PFSK-1 (cell line): ENCODE data around the gene GRHL3.

Experiments
- FOXP2 ChIP-seq: optimal IDR thresholded peaks from 2 replicates; pipeline ENCODE3; 2011; ENCODE audit warnings: borderline replicate concordance, control low read depth, inconsistent platforms; ENCODE audit not compliant: insufficient read depth; ENCODE audit errors: extremely low read length, extremely low read depth
- POLR2AphosphoS5 ChIP-seq: IDR thresholded peaks from 2 replicates; pipeline ENCODE4 v1.6.1; 2012; ENCODE audit warnings: low read depth, mild to moderate bottlenecking, control low read depth, low read length, moderate library complexity
- REST ChIP-seq, 2 experiments: IDR thresholded peaks; 2 replicates each; pipeline versions ENCODE4 v1.6.1 to v1.8.0; 2011 to 2012; ENCODE audit warnings: low read depth in 2 of 2, low read length in 2 of 2, control low read depth in 1 of 2, inconsistent platforms in 1 of 2, mild to moderate bottlenecking in 1 of 2, moderate library complexity in 1 of 2; ENCODE audit not compliant: insufficient read depth in 1 of 2
- SIN3A ChIP-seq: IDR thresholded peaks from 2 replicates; pipeline ENCODE4 v1.6.1; 2012; ENCODE audit warnings: mild to moderate bottlenecking, low read length, moderate library complexity, borderline replicate concordance; ENCODE audit not compliant: insufficient read depth
- TAF1 ChIP-seq: IDR thresholded peaks from 2 replicates; pipeline ENCODE4 v1.6.1; 2012; ENCODE audit warnings: low read length, control low read depth, borderline replicate concordance; ENCODE audit not compliant: insufficient read depth

Gene GRHL3

GRCh38 chr1:24316645-24317044 is 2.5 kb upstream of the GRHL3 start:
- TF ChIP-seq TAF1 = no peak
- TF ChIP-seq SIN3A = no peak
- TF ChIP-seq POLR2AphosphoS5 = no peak

- no peak for TF ChIP-seq REST (IDR thresholded peaks at IDR 0.05; ENCODE audit: insufficient read depth in 1 of 2, low read depth in 2 of 2, low read length in 2 of 2)
- TF ChIP-seq SIN3A = no peak
- no peak for TF ChIP-seq TAF1
- TF ChIP-seq FOXP2 = no peak
- no peak for TF ChIP-seq POLR2AphosphoS5
These were observed 2.1 kb upstream of the GRHL3 start for GRCh38 chr1:24317081-24317480.

GRCh38 chr1:24317956-24318614 is 1.1 kb upstream of the GRHL3 start:
- TF ChIP-seq SIN3A (no peak), FOXP2 (no peak), POLR2AphosphoS5 (no peak), TAF1 (no peak), REST (IDR thresholded peaks at IDR 0.05; ENCODE audit: insufficient read depth in 1 of 2, low read depth in 2 of 2, low read length in 2 of 2) (no peak)

- no peak for TF ChIP-seq SIN3A
- TF ChIP-seq REST (IDR thresholded peaks at IDR 0.05; ENCODE audit: insufficient read depth in 1 of 2, low read depth in 2 of 2, low read length in 2 of 2) = no peak
- no peak for TF ChIP-seq FOXP2
- TF ChIP-seq TAF1 = no peak
- TF ChIP-seq POLR2AphosphoS5 = no peak
These were observed 394 bp upstream of the GRHL3 start for GRCh38 chr1:24318615-24319311.

GRCh38 chr1:24319962-24320361 is 805 bp downstream of the GRHL3 start:
- TF ChIP-seq REST (IDR thresholded peaks at IDR 0.05; ENCODE audit: insufficient read depth in 1 of 2, low read depth in 2 of 2, low read length in 2 of 2) (no peak), POLR2AphosphoS5 (no peak), TAF1 (no peak), FOXP2 (no peak), SIN3A (no peak)
